Suppressor macrophage treated with lipopolysaccharide for 1 hour (primary cell): ENCODE measurements around the gene ZDHHC1.

Experiments
- DNase-seq, 3 donors: peaks; one replicate each; pipeline ENCODE4 v3.0.0-alpha.2; 2020 to 2022

ZDHHC1 gene

GRCh38 chr16:67350324-67350723 lies 66.0 kb downstream of the ZDHHC1 start:
- no peak for DNase-seq

GRCh38 chr16:67349172-67349571 lies 67.1 kb downstream of the ZDHHC1 start:
- DNase-seq, result peak; percentile 61 to 77 (median 71)

- DNase-seq, result no peak
Observed at GRCh38 chr16:67346341-67346740, 69.9 kb downstream of the ZDHHC1 start.

- peak in 2 of 3 donors; percentile 11 to 22 for DNase-seq
Observed at GRCh38 chr16:67345401-67345800, 70.9 kb downstream of the ZDHHC1 start.
